K562 (cell line): Measurements from ENCODE around the gene GRIK3. TPM values are rescaled to one million over a fixed set of nuclear protein-coding genes. Genes with fewer than 3 reads are reported as not detected.

Experiments used
- ATAC-seq: fragments of 200-7000 bp; cut with Tn5 transposase; 3 replicates; pipeline ENCODE4 v1.9.1; 2020; ENCODE audit warnings: moderate library complexity
- BruUV-seq: library from RNA; stranded (reverse); fragments of 400-500 nt; replicated peaks from 2 replicates; lab custom pipeline; 2021; lab: Mats Ljungman, UMichigan
- CTCF ChIA-PET: fragments of 300-600 bp; formaldehyde crosslinking; extraction: SDS; loops from one replicate; lab custom pipeline; 2021; ENCODE audit warnings: low intra/inter-chr PET ratio; lab: Yijun Ruan, JAX
- POLR2A ChIA-PET: fragments of 300-600, 350-650 bp; sonication (Branson Sonifier 250); formaldehyde crosslinking; extraction: SDS; loops from one replicate; lab custom pipeline; 2021; ENCODE audit warnings: antibody characterized with exemption, inconsistent platforms; lab: Yijun Ruan, JAX
- DNase-seq, 4 experiments: peaks; one replicate each; pipeline versions ENCODE4 v3.0.0 to v3.0.0-alpha.2; 2011 to 2018; ENCODE audit warnings: low spot score in 3 of 4, mixed read lengths in 3 of 4; ENCODE audit errors: extremely low read depth in 1 of 4
- FAIRE-seq: peaks from 2 replicates; lab custom pipeline; 2011; peaks lifted over from hg19 to GRCh38; lab: Jason Lieb, UNC
- H2AFZ ChIP-seq: 2 replicates; pipeline ENCODE4 v1.6.0; 2011; ENCODE audit warnings: low read depth, low read length, control low read depth, inconsistent platforms
- H3K27ac ChIP-seq: fragments of 200-600 bp; 3 replicates; pipeline ENCODE4 v1.8.0; 2011; ENCODE audit warnings: low read depth, mild to moderate bottlenecking, control low read depth, inconsistent platforms, low read length, moderate library complexity, mixed read lengths; ENCODE audit errors: extremely low read depth
- H3K27me3 ChIP-seq, 2 experiments: fragments of 300-600 bp in 1 of 2; 2 replicates in 1 of 2; 3 replicates in 1 of 2; pipeline versions ENCODE4 v1.6.0 to v1.8.0; 2011; ENCODE audit warnings: inconsistent platforms in 2 of 2, low read length in 2 of 2, mild to moderate bottlenecking in 1 of 2, mixed read lengths in 1 of 2, moderate library complexity in 1 of 2; ENCODE audit not compliant: control insufficient read depth in 2 of 2, insufficient read depth in 2 of 2
- H3K36me3 ChIP-seq: fragments of 300-600 bp; 3 replicates; pipeline ENCODE4 v1.8.0; 2011; ENCODE audit warnings: mild to moderate bottlenecking, low read length, inconsistent platforms; ENCODE audit not compliant: control insufficient read depth, insufficient read depth
- H3K4me1 ChIP-seq, 2 experiments: fragments of 200-600 bp in 1 of 2; replicated peaks in 1 of 2; 2 replicates in 1 of 2; 3 replicates in 1 of 2; pipeline versions ENCODE4 v1.5.1 to v1.8.0; 2011; ENCODE audit warnings: inconsistent platforms in 2 of 2, low read length in 2 of 2, mild to moderate bottlenecking in 1 of 2, mixed read lengths in 1 of 2, moderate library complexity in 1 of 2; ENCODE audit not compliant: control insufficient read depth in 2 of 2, insufficient read depth in 2 of 2
- H3K4me2 ChIP-seq: 2 replicates; pipeline ENCODE4 v1.6.1; 2011; ENCODE audit warnings: low read length, control low read depth, inconsistent platforms, mixed read lengths; ENCODE audit not compliant: insufficient read depth
- H3K4me3 ChIP-seq: fragments of 200-600 bp; sonication (generic), shearing (Covaris generic); 2 replicates; pipeline ENCODE4 v1.5.1; 2016; ENCODE audit warnings: control low read depth, inconsistent platforms
- H3K79me2 ChIP-seq: fragments of 200-600 bp; 3 replicates; pipeline ENCODE4 v1.8.0; 2011; ENCODE audit warnings: low read length, inconsistent platforms; ENCODE audit not compliant: control insufficient read depth, insufficient read depth
- H3K9ac ChIP-seq, 2 experiments: 2 replicates each; pipeline versions ENCODE4 v1.6.0 to v1.6.1; 2011; ENCODE audit warnings: low read depth in 2 of 2, low read length in 2 of 2, control low read depth in 1 of 2, inconsistent platforms in 1 of 2, mild to moderate bottlenecking in 1 of 2, mixed read lengths in 1 of 2; ENCODE audit not compliant: insufficient read depth in 1 of 2
- H3K9me1 ChIP-seq: one replicate; pipeline ENCODE4 v1.6.0; 2011; ENCODE audit warnings: inconsistent platforms, mild to moderate bottlenecking, low read length, moderate library complexity; ENCODE audit not compliant: control insufficient read depth, insufficient read depth
- H3K9me3 ChIP-seq: replicated peaks from 2 replicates; pipeline ENCODE4 v1.5.1; 2011; ENCODE audit warnings: low read depth, low read length, inconsistent platforms; ENCODE audit not compliant: control insufficient read depth, insufficient read depth
- H4K20me1 ChIP-seq: replicated peaks from 2 replicates; pipeline ENCODE4 v1.6.1; 2011; ENCODE audit warnings: low read length, inconsistent platforms, mixed read lengths; ENCODE audit not compliant: control insufficient read depth, insufficient read depth
- ASH1L ChIP-seq: fragments of 450-650 bp; IDR thresholded peaks from 2 replicates; pipeline ENCODE4 v1.6.1; 2018; ENCODE audit warnings: borderline replicate concordance, mild to moderate bottlenecking, low read depth; ENCODE audit not compliant: partially characterized antibody
- NRF1 ChIP-seq, 2 experiments: fragments of 450-650 bp; IDR thresholded peaks in 1 of 2; conservative IDR thresholded peaks in 1 of 2; 2 replicates each; pipeline ENCODE4 v1.6.1; 2014; ENCODE audit warnings: mild to moderate bottlenecking in 2 of 2
- POLR2B ChIP-seq: fragments of 450-650 bp; IDR thresholded peaks from 2 replicates; pipeline ENCODE4 v1.6.1; 2018; ENCODE audit warnings: low read depth; ENCODE audit not compliant: partially characterized antibody
- RAD21 ChIP-seq, 2 experiments: fragments of 250-450 bp in 1 of 2; fragments of 450-650 bp in 1 of 2; sonication (Bioruptor Pico) in 1 of 2; formaldehyde crosslinking in 1 of 2; IDR thresholded peaks in 1 of 2; conservative IDR thresholded peaks in 1 of 2; 2 replicates each; pipeline versions ENCODE4 v1.4.0 to v1.8.0; 2020 to 2022; ENCODE audit warnings: mild to moderate bottlenecking in 2 of 2, moderate library complexity in 1 of 2
- SNRNP70 ChIP-seq: fragments of 200-400 bp; formaldehyde crosslinking; optimal IDR thresholded peaks from 2 replicates; pipeline ENCODE3; 2017; ENCODE audit warnings: low read depth, low read length
- TFAM ChIP-seq: fragments of 250-450 bp; sonication (Bioruptor Pico); conservative IDR thresholded peaks from 2 replicates; pipeline ENCODE4 v1.5.0; 2021; ENCODE audit warnings: mild to moderate bottlenecking, moderate library complexity
- ZNF445 ChIP-seq: fragments of 250-450 bp; sonication (Bioruptor Pico); IDR thresholded peaks from 2 replicates; pipeline ENCODE4 v1.4.0; 2020; ENCODE audit warnings: low read depth, mild to moderate bottlenecking, moderate library complexity
- WGBS: fragments of 100-300 bp; shearing (Covaris generic); methylation state at CpG from one replicate; pipeline ENCODE4 v1.1.6; 2016; ENCODE audit warnings: low coverage, mixed read lengths; ENCODE audit not compliant: insufficient coverage; ENCODE audit errors: missing lambda C conversion rate; 5-methylcytosine and 5-hydroxymethylcytosine counted together
- in situ Hi-C: fragments of 300-500 bp; cut with MboI; formaldehyde crosslinking; loops from 4 replicates; pipeline ENCODE4 v1.15.0; 2018; ENCODE audit warnings: inconsistent platforms, mixed read lengths
- intact Hi-C: fragments of 100-400 bp; cut with micrococcal nuclease; formaldehyde crosslinking; loops from 2 replicates; pipeline ENCODE4 v1.14.2; 2022
- polyA plus RNA-seq, 8 experiments: library from polyadenylated mRNA; depleted of rRNA in 4 of 8; stranded (reverse) in 5 of 8; unstranded in 3 of 8; fragments of >200 nt; fragmentation: Nextera tagmentation in 2 of 8; fragmentation: Illumina TruSeq in 1 of 8; extraction: Ambion mirVana in 2 of 8; extraction: Trizol in 1 of 8; gene quantifications; 2 replicates each; pipeline versions ENCODE4 v1.2.1 to v1.2.3, GENCODE V29; 2011 to 2014; ENCODE audit warnings: inconsistent platforms in 1 of 8, missing spikeins in 1 of 8
- total RNA-seq, 7 experiments: library from RNA; depleted of rRNA in 6 of 7; stranded (reverse); fragments of >200 nt in 6 of 7; fragmentation: Illumina TruSeq in 2 of 7; extraction: Trizol in 2 of 7; gene quantifications; 2 replicates each; pipeline versions ENCODE4 v1.2.1 to v1.2.3, GENCODE V29; 2011 to 2021; ENCODE audit warnings: low replicate concordance in 1 of 7
- TF ChIP-seq, protein P1 (sequence below), 3 experiments: IDR thresholded peaks in 2 of 3; conservative IDR thresholded peaks in 1 of 3; 2 replicates each; pipeline ENCODE4 v1.5.1; 2011 to 2012; ENCODE audit warnings: low read length in 3 of 3, mild to moderate bottlenecking in 3 of 3, control low read depth in 2 of 3, improper control_type of control experiment in 1 of 3, inconsistent platforms in 1 of 3, low read depth in 1 of 3, mixed read lengths in 1 of 3, moderate library complexity in 1 of 3; ENCODE audit not compliant: insufficient read depth in 2 of 3

The GRIK3 gene
- total and polyA plus RNA-seq, 9 of the 15 experiments (the other 6 are each of a cell fraction or from before 2014, with no cell fraction given) = not detected

DNA sequence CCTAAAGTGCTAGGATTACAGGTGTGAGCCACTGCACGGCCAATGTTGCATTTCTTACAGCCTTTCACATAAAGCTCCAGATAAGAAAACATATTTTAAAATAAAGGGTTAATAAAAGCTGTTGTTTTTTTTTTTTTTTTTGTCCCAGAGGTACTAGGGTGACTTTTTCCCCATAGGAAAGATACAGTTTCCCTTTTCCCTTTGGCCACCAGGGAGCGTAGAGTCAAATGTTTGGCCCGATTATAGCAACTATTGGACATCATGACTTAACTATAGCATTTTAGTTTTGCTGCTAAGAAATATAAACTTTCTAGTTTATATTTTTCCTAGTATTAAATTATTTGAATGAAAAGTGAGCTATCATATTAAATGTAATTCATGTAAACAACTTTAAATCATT is 31.4 kb downstream of the GRIK3 start:
- no peak for FAIRE-seq
- H3K36me3 ChIP-seq = no peaks in the 10 kb centered on the region
- DNase-seq = peak in 3 of 4 experiments; percentile 13 to 62 (median 61)
- no TSS peak for BruUV-seq
- TF ChIP-seq NRF1 (conservative IDR thresholded peaks at IDR 0.05 in 1 of 2, IDR thresholded peaks at IDR 0.05 in 1 of 2) = no peak
- TF ChIP-seq RAD21 (CRISPR knock-in tag; conservative IDR thresholded peaks at IDR 0.05 in 1 of 2, IDR thresholded peaks at IDR 0.05 in 1 of 2) = peak in 1 of 2 experiments; percentile 28; a peak in 1 of 4 replicates
- no peak for TF ChIP-seq ASH1L
- TF ChIP-seq, protein P1, sequence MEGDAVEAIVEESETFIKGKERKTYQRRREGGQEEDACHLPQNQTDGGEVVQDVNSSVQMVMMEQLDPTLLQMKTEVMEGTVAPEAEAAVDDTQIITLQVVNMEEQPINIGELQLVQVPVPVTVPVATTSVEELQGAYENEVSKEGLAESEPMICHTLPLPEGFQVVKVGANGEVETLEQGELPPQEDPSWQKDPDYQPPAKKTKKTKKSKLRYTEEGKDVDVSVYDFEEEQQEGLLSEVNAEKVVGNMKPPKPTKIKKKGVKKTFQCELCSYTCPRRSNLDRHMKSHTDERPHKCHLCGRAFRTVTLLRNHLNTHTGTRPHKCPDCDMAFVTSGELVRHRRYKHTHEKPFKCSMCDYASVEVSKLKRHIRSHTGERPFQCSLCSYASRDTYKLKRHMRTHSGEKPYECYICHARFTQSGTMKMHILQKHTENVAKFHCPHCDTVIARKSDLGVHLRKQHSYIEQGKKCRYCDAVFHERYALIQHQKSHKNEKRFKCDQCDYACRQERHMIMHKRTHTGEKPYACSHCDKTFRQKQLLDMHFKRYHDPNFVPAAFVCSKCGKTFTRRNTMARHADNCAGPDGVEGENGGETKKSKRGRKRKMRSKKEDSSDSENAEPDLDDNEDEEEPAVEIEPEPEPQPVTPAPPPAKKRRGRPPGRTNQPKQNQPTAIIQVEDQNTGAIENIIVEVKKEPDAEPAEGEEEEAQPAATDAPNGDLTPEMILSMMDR (IDR thresholded peaks at IDR 0.05 in 2 of 3, conservative IDR thresholded peaks at IDR 0.05 in 1 of 3; ENCODE audit: insufficient read depth in 2 of 3, low read depth in 1 of 3, low read length in 3 of 3) = peak; percentile 14 to 50 (median 38); a peak in 4 of 6 replicates
- no peak for TF ChIP-seq ZNF445 (CRISPR knock-in tag)
- TF ChIP-seq SNRNP70 = no peak
- TF ChIP-seq TFAM (CRISPR knock-in tag) = no peak
- no peak for TF ChIP-seq POLR2B
- H3K9ac ChIP-seq = no peak overlapping the region
- no peak overlapping the region for H3K27ac ChIP-seq
- no peaks in the 10 kb centered on the region for H3K9me3 ChIP-seq
- intact Hi-C loops = no loop called here
- ChIA-PET CTCF (interaction anchor here (0.6 to 1.4 kb wide), 3 partner anchors 321 to 447 kb away, joined by 3 to 5 read pairs (median 3); no protein-coding TSS in a partner anchor), POLR2A (interaction anchor here (0.6 to 1.0 kb wide), 2 partner anchors 11 to 119 kb away, joined by 3 to 4 read pairs; no protein-coding TSS in a partner anchor)
- no peak overlapping the region for H3K4me2 ChIP-seq
- no peak for ATAC-seq
- no peak overlapping the region for H2AFZ ChIP-seq
- no peak overlapping the region for H3K4me3 ChIP-seq
- no peaks in the 10 kb centered on the region for H3K4me1 ChIP-seq
- peaks cover 0 to 16% of the 10 kb centered on the region in 2 experiments; a peak in 2 of 5 replicates for H3K27me3 ChIP-seq
- in situ Hi-C loops = no loop called here
- WGBS = 0% methylated on average over 3 of the region's 3 CpGs
- H4K20me1 ChIP-seq = peaks cover 3% of the 10 kb centered on the region
- no peaks in the 10 kb centered on the region for H3K79me2 ChIP-seq
- H3K9me1 ChIP-seq = no peaks in the 10 kb centered on the region
